Adrenal gland (tissue), 12 donors: Measurements from ENCODE around the gene GNPTG. TPM values are rescaled to one million over a fixed set of nuclear protein-coding genes. Genes with fewer than 3 reads are reported as not detected.

ENCODE experiments used
- DNase-seq, 7 donors: peaks; one replicate each; pipeline ENCODE4 v3.0.0-alpha.2; 2019 to 2020
- H3K27ac ChIP-seq, 5 donors: fragments of 200-600 bp; sonication (generic) in 4 of 5; 1 replicate in 3 of 5; 2 replicates in 2 of 5; pipeline versions ENCODE4 v1.5.1 to v1.8.0; 2016 to 2020; ENCODE audit warnings: mild to moderate bottlenecking in 1 of 5
- H3K27me3 ChIP-seq: fragments of 200-600 bp; 2 replicates; pipeline ENCODE4 v1.8.0; 2021
- H3K36me3 ChIP-seq, 2 donors: fragments of 200-600 bp; replicated peaks in 1 of 2; 1 replicate in 1 of 2; 2 replicates in 1 of 2; pipeline versions ENCODE4 v1.5.1 to v1.8.0; 2018 to 2022
- H3K4me1 ChIP-seq, 2 donors: fragments of 200-600 bp; replicated peaks in 1 of 2; 1 replicate in 1 of 2; 2 replicates in 1 of 2; pipeline versions ENCODE4 v1.5.1 to v1.8.0; 2018 to 2021
- H3K4me3 ChIP-seq, 4 donors: fragments of 200-600 bp; sonication (generic) in 3 of 4; one replicate each; pipeline ENCODE4 v1.5.1; 2016 to 2018
- H3K9me3 ChIP-seq, 3 donors: fragments of 200-600 bp; sonication (generic) in 1 of 3; replicated peaks in 1 of 3; 1 replicate in 2 of 3; 2 replicates in 1 of 3; pipeline versions ENCODE4 v1.5.1 to v1.8.0; 2016 to 2021
- CTCF ChIP-seq, 6 experiments: fragments of 450-650 bp in 4 of 6; fragments of 200-600 bp in 2 of 6; sonication (generic) in 1 of 6; IDR thresholded peaks; 1 replicate in 5 of 6; 2 replicates in 1 of 6; pipeline versions ENCODE4 v1.5.1 to v1.8.0; 2016 to 2021; ENCODE audit warnings: antibody characterized with exemption in 6 of 6, mild to moderate bottlenecking in 2 of 6, moderate library complexity in 1 of 6
- POLR2A ChIP-seq, 2 donors: fragments of 450-650 bp; IDR thresholded peaks; one replicate each; pipeline ENCODE4 v1.6.1; 2017; ENCODE audit warnings: antibody characterized with exemption in 2 of 2, mild to moderate bottlenecking in 2 of 2, moderate library complexity in 1 of 2
- WGBS, 4 donors: extraction: QIAGEN DNeasy Blood & Tissue Kit in 2 of 4; methylation state at CpG; one replicate each; pipeline versions ENCODE4 v1.1.5 to v1.1.7; 2013 to 2017; 5-methylcytosine and 5-hydroxymethylcytosine counted together
- intact Hi-C, 2 donors: fragments of 100-400 bp; cut with DNase I; formaldehyde crosslinking; loops; one replicate each; pipeline versions ENCODE4 v1.14.1 to v1.15.0; 2022 to 2023
- polyA plus RNA-seq, 3 donors: library from polyadenylated mRNA; stranded (reverse); fragments of 200-250 nt in 2 of 3; fragments of 350-450 nt in 1 of 3; fragmentation: Illumina TruSeq in 1 of 3; extraction: RNeasy Lipid Tissue Mini Kit (QIAGEN cat#74804) in 1 of 3; gene quantifications; one replicate each; pipeline ENCODE4 v1.2.3, GENCODE V29; 2013 to 2014
- total RNA-seq, 9 donors: library from RNA; depleted of rRNA in 4 of 9; stranded (reverse); fragments of >200 nt in 4 of 9; fragments of 120-200 nt in 1 of 9; fragmentation: NEBNext Ultra II Directional in 1 of 9; extraction: Animal tissue kit (Norgen Biotek cat#: 25700) in 1 of 9; gene quantifications; one replicate each; pipeline versions ENCODE4 v1.1.0 to v1.2.4, GENCODE V29; 2013 to 2023
- donor health status: healthy with polysubstance abuse.
- donor health status: Bipolar disorder and iron deficiency.
- donor health status: DM: yes; HTN: yes; CAD: no.
- donor health status: DM: no; HTN: no; CAD: no.
- donor health status: DM: no; HTN: no; CAD: no.
- donor health status: DM: yes; HTN: yes; CAD: no.

Gene GNPTG
- total and polyA plus RNA-seq, 12 donors, result 95.9 to 659 (median 284) TPM

DNA sequence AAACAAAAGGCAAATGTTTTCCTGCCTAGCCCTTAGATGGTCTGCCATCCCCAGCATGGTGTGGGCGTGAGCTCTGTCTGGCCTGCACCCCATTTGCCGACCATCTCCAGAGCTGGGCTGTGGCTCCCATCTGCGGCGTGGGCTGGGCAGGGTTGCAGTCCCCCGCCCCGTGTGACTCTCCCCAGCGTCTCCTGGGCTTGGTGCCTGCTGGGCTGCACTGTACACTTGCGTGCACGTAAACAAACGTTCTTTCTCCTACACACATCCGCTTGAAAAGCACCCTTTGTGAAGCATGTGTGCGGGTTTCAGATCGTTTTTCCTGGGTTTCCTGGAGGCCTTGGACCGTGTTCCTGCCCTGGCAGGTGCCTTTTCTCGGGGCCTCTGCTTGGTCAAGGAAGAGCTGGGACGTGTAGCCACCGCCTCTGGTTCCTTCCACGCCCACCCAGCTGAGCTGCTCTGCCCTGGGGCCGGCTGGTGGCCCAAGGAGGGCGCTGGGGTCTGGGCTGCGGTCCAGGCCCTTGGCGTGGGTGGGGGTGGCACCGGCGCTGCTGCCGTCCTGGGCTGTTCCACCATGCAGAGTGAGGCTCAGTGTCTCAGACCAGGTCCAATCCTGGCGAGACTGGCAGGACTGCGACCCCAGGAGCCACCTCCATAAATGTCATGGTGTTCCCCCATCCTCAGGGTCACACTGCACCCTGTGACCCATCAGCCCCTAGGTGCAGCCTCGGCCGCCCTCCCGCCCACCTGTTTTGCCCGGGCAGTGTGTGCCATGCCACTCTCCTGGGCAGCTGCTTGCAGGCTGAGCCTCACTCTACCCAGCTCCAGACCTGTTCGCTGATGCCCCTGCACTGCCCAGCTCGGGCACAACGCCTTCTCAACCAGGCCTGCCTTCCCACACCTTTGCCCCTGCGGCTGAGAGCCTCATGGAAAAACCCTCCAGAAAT, 28.2 kb upstream of the GNPTG start:
- no peaks in the 10 kb centered on the region for H3K9me3 ChIP-seq
- no peak for TF ChIP-seq CTCF (IDR thresholded peaks at IDR 0.05)
- TF ChIP-seq POLR2A (IDR thresholded peaks at IDR 0.05), result no peak
- DNase-seq, result no peak
- no peak overlapping the region for H3K4me3 ChIP-seq
- H3K27me3 ChIP-seq, result no peaks in the 10 kb centered on the region
- intact Hi-C loops, result no loop called here
- H3K4me1 ChIP-seq, result no peaks in the 10 kb centered on the region
- WGBS, 4 donors, result 88 to 92% (median 89%) methylated on average over 16 to 35 of the region's 35 CpGs
- no peak overlapping the region for H3K27ac ChIP-seq
- H3K36me3 ChIP-seq, result peaks cover 0 to 65% of the 10 kb centered on the region in 2 donors

DNA sequence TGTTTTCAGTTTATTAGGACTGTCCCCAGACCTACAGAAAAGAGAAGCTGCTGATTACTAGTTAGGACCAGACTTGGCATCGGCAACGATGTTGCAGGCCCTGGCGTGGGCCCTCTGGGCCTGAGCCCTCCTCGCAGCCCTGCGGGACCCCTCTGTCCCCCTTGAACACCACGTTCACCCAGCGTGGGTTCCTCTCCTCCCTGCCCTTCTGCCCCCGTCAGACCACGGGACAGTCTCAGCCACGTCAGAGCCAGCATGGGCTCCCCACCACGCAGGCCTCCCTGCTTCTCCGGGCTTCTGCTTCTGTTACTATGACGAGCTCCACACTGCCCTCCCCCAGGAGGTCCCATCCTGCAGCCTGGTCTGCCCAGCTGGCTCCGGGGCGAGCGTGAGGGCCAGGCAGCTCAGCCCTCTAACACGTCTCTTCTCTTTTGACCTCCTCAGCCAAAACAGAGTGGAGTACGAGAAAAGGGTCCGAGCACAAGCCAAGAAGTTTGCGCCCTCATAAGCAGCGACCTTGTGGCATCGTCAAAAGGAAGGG, 27.4 kb upstream of the GNPTG start:
- 80 to 87% (median 84%) methylated on average over 22 of the region's 22 CpGs for WGBS, 4 donors
- DNase-seq, result no peak
- no peak overlapping the region for H3K27ac ChIP-seq
- H3K4me1 ChIP-seq, result no peaks in the 10 kb centered on the region
- intact Hi-C loops, result no loop called here
- no peaks in the 10 kb centered on the region for H3K9me3 ChIP-seq
- TF ChIP-seq CTCF (IDR thresholded peaks at IDR 0.05), result no peak
- TF ChIP-seq POLR2A (IDR thresholded peaks at IDR 0.05), result no peak
- peaks cover 0 to 57% of the 10 kb centered on the region in 2 donors for H3K36me3 ChIP-seq
- no peak overlapping the region for H3K4me3 ChIP-seq
- H3K27me3 ChIP-seq, result no peaks in the 10 kb centered on the region

GRCh38 chr16:1325261-1325660, 26.5 kb upstream of the GNPTG start:
- intact Hi-C loops, result no loop called here
- DNase-seq, result no peak
- H3K4me3 ChIP-seq, result no peak overlapping the region
- TF ChIP-seq POLR2A (IDR thresholded peaks at IDR 0.05) (no peak), CTCF (IDR thresholded peaks at IDR 0.05) (no peak)
- no peaks in the 10 kb centered on the region for H3K9me3 ChIP-seq
- no peaks in the 10 kb centered on the region for H3K4me1 ChIP-seq
- WGBS, 4 donors, result 88 to 93% (median 91%) methylated on average over 9 to 15 of the region's 15 CpGs
- H3K27me3 ChIP-seq, result no peaks in the 10 kb centered on the region
- no peak overlapping the region for H3K27ac ChIP-seq
- peaks cover 0 to 48% of the 10 kb centered on the region in 2 donors for H3K36me3 ChIP-seq

- Histone ChIP-seq H3K4me1 (no peaks in the 10 kb centered on the region), H3K4me3 (no peak overlapping the region), H3K36me3 (peaks cover 0 to 43% of the 10 kb centered on the region in 2 donors), H3K27me3 (no peaks in the 10 kb centered on the region), H3K9me3 (no peaks in the 10 kb centered on the region), H3K27ac (no peak overlapping the region)
- intact Hi-C loops, result no loop called here
- no peak for DNase-seq
- no peak for TF ChIP-seq CTCF (IDR thresholded peaks at IDR 0.05)
- WGBS, 4 donors, result 69 to 87% (median 74%) methylated on average over 6 to 20 of the region's 20 CpGs
Measured at GRCh38 chr16:1325673-1326371, 25.9 kb upstream of the GNPTG start.
